NB4 (cell line): ENCODE data around the gene CHTF18.

Experiments used
- CTCF ChIP-seq: IDR thresholded peaks from one replicate; pipeline ENCODE4 v1.5.1; 2012; ENCODE audit warnings: low read depth, low read length
- MAX ChIP-seq: IDR thresholded peaks from 2 replicates; pipeline ENCODE4 v1.6.1; 2011; ENCODE audit warnings: low read depth, low read length

- TF ChIP-seq MAX (no peak), CTCF (no peak)
Observed at GRCh38 chr16:776824-777223, 11.6 kb upstream of the CHTF18 start.
